ENCODE results near the gene NBPF20.
"Not testable (repeated sequence)": the region's sequence is repeated elsewhere in the genome, so short reads cannot be mapped to it uniquely, and the experiment has no call there.

The NBPF20 gene

GRCh38 chr1:145429329-145429728 is 3.9 kb upstream of the NBPF20 start:
- not testable (repeated sequence) for DNase-seq

DNA sequence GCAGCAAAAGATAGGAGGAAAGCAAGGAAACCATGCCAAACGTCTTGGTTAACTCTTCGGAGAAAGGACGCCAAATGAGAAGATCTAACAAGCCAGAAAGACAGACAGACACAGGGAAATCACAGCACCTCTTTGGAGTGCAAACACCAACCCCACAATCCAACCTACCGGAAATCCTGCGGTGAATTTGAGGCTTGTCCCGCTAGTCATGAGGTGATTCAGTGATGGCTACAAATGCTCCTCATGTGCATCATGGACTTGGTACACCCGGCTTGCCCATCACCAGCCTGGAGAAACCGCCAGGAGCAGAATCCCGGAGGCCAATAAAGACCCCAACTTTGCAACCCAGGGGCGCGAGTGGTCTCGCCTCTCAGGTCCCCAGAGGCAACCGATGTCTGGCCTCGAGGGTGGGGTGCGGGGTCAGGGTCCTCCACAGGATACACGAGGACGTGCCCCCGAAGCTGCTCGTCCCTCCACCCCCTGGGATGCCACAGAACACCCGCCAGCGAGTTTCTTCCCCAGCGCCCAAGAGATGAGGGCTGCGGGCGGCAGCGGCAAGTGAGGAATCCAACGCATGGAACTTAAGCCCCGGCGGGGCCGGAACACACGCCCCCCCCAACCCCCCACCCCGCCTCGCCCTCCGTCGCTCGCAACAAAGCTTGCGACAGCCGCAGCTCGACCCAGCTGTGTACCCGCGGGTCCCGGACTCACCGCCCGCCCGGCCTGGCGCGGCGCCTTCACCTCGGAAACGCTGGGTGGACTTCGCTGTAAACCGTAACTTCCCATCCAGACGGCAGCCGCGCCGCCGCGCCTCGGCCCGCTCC is 579 bp downstream of the NBPF20 start:
- DNase-seq = peak; percentile 13

DNA sequence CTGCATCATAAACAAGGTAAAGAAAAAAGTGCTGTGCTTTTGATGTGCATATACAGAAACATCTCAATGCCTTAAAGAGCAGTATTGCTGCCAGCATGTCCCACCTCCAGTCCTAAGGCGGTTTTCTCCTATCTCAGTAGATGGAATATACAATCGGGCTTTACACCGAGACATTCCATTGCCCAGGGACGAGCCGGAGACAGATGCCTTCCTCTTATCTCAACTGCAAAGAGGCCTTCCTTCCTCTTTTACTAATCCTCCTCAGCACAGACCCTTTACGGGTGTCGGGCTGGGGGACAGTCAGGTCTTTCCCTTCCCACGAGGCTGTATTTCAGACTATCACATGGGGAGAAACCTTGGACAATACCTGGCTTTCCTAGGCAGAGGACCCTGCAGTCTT is 10.3 kb downstream of the NBPF20 start:
- DNase-seq = not testable (repeated sequence)

DNA sequence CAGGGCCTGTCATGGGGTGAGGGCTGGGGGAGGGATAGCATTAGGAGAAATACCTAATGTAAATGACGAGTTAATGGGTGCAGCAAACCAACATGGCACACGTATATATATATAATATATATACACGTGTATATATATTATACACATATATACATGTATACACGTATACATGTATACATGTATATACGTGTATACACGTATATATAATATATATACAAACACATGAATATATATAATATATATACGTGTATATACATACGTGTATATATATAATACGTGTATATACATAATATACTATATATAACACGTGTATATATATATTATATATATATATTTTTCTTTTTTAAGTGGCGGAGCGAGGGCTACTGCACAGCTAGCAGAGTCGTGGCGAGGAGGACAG is 18.1 kb downstream of the NBPF20 start:
- not testable (repeated sequence) for DNase-seq

DNA sequence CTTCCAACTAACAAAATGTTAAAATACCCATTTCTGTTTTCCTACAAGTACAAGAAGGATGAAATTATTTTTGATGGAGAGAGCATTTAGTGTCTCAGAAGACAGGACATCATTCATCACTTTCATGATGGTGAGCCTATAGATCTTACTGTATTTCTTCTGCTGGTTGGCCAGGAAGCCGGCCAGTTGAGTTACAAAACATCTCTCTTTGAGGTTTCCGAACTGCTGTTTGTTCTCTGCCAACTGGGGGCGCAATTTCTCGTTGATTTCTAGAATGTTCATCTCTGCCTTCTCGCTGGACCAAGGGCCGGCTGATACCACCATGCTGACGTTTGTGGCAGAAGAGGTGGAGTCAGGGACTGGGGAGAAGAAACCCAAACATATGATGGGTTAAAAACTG is 20.5 kb downstream of the NBPF20 start:
- DNase-seq = not testable (repeated sequence)

DNA sequence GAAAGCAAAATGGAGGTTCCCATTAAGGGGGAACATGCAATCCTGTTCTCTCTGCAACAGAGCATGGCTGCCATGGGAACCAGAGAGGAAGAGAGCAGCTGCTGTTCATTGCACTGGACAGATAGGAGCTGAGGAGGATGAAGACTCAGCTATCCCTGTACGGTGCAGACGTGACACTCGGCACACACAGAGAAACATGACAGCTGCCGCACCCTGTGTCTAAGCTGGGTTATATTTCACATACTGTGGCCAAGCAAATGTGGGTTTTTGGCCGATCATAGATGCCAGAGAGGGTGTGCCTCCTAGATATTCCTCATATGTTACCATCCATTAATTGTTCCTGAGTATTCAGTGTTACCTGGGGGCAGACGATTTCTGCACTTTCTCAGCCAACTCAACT is 24.7 kb downstream of the NBPF20 start:
- DNase-seq = peak; percentile 29
